ENCODE measurements around the gene ZSWIM1. TPM values are rescaled to one million over a fixed set of nuclear protein-coding genes. Genes with fewer than 3 reads are reported as not detected.

The ZSWIM1 gene
- total and polyA plus RNA-seq, 2 of the 13 experiments (the other 11 are each of a cell fraction or from before 2014, with no cell fraction given): 9.5 to 11.7 TPM

DNA sequence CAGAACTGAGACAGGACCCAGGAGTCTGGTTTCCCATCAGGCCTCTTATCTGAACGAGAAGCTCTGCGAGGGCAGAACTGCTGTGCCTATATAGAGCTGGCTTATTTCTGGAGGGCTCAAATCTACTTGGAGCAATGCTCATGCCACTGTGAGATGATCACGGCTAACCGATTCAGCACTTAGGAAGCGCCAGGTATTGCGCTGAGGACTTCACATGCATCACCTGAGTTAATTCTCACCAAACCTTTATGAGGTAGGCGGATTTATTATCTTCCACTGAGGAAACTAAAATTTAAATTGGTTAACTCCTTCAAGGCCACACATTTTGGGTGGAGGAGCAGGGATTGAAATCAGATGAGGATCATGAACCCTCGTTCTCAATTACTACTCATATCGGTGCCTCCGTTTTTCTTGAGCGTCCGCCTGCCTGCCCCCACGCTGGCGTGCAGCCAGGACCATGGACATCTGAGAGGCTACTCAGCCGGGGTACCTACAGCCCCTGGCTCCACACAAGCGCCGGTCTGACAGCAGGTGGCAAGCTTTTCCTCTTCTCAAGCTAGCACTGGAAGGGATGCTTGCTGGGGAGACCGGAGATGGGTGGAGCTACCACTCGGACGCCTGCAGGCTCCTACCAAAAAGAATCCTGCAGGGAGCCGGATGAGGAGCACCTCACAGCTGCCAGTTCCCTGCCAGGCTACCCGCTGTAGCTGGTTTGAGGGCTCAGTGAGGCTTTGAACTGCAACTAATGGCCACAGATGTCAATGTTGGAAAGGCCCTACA, 52.4 kb downstream of the ZSWIM1 start (continued):
- TF ChIP-seq ZNF652 (CRISPR knock-in tag; IDR thresholded peaks at IDR 0.05; ENCODE audit: borderline replicate concordance, low read depth) (peak; percentile 82), KAT2B (IDR thresholded peaks at IDR 0.05; ENCODE audit: borderline replicate concordance, low read depth, low read length) (no peak), ZNF883 (CRISPR knock-in tag; IDR thresholded peaks at IDR 0.05; ENCODE audit: not compliant biosample characterization) (no peak), DNMT3B (CRISPR knock-in tag; conservative IDR thresholded peaks at IDR 0.05) (no peak), ZNF660 (CRISPR knock-in tag; IDR thresholded peaks at IDR 0.05; ENCODE audit: borderline replicate concordance, low read depth) (no peak), EP300 (IDR thresholded peaks at IDR 0.05; ENCODE audit: low read depth in 2 of 2, low read length in 2 of 2) (no peak), EP300 (CRISPR knock-in tag; IDR thresholded peaks at IDR 0.05; ENCODE audit: borderline replicate concordance) (no peak; the same call in 1 of the 2 replicates), NCOA1 (CRISPR knock-in tag; IDR thresholded peaks at IDR 0.05) (peak; percentile 41; the same call in 1 of the 2 replicates)
- TF ChIP-seq, protein P1, sequence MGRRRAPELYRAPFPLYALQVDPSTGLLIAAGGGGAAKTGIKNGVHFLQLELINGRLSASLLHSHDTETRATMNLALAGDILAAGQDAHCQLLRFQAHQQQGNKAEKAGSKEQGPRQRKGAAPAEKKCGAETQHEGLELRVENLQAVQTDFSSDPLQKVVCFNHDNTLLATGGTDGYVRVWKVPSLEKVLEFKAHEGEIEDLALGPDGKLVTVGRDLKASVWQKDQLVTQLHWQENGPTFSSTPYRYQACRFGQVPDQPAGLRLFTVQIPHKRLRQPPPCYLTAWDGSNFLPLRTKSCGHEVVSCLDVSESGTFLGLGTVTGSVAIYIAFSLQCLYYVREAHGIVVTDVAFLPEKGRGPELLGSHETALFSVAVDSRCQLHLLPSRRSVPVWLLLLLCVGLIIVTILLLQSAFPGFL (CRISPR knock-in tag; IDR thresholded peaks at IDR 0.05): no peak
- TF ChIP-seq, protein P2, sequence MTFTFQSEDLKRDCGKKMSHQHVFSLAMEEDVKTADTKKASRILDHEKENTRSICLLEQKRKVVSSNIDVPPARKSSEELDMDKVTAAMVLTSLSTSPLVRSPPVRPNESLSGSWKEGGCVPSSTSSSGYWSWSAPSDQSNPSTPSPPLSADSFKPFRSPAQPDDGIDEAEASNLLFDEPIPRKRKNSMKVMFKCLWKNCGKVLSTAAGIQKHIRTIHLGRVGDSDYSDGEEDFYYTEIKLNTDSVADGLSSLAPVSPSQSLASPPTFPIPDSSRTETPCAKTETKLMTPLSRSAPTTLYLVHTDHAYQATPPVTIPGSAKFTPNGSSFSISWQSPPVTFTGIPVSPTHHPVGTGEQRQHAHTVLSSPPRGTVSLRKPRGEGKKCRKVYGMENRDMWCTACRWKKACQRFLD (CRISPR knock-in tag; IDR thresholded peaks at IDR 0.05; ENCODE audit: borderline replicate concordance): 0 out of 2 replicates have a peak, but pooled peaks have one; percentile 68
- TF ChIP-seq, protein P3, sequence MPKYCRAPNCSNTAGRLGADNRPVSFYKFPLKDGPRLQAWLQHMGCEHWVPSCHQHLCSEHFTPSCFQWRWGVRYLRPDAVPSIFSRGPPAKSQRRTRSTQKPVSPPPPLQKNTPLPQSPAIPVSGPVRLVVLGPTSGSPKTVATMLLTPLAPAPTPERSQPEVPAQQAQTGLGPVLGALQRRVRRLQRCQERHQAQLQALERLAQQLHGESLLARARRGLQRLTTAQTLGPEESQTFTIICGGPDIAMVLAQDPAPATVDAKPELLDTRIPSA (CRISPR knock-in tag; IDR thresholded peaks at IDR 0.05; ENCODE audit: borderline replicate concordance): no peak
- TF ChIP-seq, protein P4, sequence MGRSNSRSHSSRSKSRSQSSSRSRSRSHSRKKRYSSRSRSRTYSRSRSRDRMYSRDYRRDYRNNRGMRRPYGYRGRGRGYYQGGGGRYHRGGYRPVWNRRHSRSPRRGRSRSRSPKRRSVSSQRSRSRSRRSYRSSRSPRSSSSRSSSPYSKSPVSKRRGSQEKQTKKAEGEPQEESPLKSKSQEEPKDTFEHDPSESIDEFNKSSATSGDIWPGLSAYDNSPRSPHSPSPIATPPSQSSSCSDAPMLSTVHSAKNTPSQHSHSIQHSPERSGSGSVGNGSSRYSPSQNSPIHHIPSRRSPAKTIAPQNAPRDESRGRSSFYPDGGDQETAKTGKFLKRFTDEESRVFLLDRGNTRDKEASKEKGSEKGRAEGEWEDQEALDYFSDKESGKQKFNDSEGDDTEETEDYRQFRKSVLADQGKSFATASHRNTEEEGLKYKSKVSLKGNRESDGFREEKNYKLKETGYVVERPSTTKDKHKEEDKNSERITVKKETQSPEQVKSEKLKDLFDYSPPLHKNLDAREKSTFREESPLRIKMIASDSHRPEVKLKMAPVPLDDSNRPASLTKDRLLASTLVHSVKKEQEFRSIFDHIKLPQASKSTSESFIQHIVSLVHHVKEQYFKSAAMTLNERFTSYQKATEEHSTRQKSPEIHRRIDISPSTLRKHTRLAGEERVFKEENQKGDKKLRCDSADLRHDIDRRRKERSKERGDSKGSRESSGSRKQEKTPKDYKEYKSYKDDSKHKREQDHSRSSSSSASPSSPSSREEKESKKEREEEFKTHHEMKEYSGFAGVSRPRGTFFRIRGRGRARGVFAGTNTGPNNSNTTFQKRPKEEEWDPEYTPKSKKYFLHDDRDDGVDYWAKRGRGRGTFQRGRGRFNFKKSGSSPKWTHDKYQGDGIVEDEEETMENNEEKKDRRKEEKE (IDR thresholded peaks at IDR 0.05): no peak
- TF ChIP-seq, protein P5, sequence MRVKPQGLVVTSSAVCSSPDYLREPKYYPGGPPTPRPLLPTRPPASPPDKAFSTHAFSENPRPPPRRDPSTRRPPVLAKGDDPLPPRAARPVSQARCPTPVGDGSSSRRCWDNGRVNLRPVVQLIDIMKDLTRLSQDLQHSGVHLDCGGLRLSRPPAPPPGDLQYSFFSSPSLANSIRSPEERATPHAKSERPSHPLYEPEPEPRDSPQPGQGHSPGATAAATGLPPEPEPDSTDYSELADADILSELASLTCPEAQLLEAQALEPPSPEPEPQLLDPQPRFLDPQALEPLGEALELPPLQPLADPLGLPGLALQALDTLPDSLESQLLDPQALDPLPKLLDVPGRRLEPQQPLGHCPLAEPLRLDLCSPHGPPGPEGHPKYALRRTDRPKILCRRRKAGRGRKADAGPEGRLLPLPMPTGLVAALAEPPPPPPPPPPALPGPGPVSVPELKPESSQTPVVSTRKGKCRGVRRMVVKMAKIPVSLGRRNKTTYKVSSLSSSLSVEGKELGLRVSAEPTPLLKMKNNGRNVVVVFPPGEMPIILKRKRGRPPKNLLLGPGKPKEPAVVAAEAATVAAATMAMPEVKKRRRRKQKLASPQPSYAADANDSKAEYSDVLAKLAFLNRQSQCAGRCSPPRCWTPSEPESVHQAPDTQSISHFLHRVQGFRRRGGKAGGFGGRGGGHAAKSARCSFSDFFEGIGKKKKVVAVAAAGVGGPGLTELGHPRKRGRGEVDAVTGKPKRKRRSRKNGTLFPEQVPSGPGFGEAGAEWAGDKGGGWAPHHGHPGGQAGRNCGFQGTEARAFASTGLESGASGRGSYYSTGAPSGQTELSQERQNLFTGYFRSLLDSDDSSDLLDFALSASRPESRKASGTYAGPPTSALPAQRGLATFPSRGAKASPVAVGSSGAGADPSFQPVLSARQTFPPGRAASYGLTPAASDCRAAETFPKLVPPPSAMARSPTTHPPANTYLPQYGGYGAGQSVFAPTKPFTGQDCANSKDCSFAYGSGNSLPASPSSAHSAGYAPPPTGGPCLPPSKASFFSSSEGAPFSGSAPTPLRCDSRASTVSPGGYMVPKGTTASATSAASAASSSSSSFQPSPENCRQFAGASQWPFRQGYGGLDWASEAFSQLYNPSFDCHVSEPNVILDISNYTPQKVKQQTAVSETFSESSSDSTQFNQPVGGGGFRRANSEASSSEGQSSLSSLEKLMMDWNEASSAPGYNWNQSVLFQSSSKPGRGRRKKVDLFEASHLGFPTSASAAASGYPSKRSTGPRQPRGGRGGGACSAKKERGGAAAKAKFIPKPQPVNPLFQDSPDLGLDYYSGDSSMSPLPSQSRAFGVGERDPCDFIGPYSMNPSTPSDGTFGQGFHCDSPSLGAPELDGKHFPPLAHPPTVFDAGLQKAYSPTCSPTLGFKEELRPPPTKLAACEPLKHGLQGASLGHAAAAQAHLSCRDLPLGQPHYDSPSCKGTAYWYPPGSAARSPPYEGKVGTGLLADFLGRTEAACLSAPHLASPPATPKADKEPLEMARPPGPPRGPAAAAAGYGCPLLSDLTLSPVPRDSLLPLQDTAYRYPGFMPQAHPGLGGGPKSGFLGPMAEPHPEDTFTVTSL (CRISPR knock-in tag; IDR thresholded peaks at IDR 0.05; ENCODE audit: borderline replicate concordance): 0 out of 2 replicates have a peak, but pooled peaks have one; percentile 10
